ENCODE results near the gene MUSTN1. TPM values are rescaled to one million over a fixed set of nuclear protein-coding genes. Genes with fewer than 3 reads are reported as not detected.
A peak's percentile ranks its signal among the peaks of the same experiment; 100 is the strongest.

MUSTN1 gene
- total and polyA plus RNA-seq, 2 of the 13 experiments (the other 11 are each of a cell fraction or from before 2014, with no cell fraction given), result 0.84 to 1.4 TPM

- TF ChIP-seq ZNF503 (CRISPR knock-in tag; IDR thresholded peaks at IDR 0.05) (no peak), FOXA1 (IDR thresholded peaks at IDR 0.05) (no peak), FOXA1 (CRISPR knock-in tag; IDR thresholded peaks at IDR 0.05) (peak; percentile 92), ZNF225 (CRISPR knock-in tag; IDR thresholded peaks at IDR 0.05) (no peak), CEBPG (CRISPR knock-in tag; IDR thresholded peaks at IDR 0.05) (peak; percentile 84), SUZ12 (IDR thresholded peaks at IDR 0.05; ENCODE audit: low read depth, low read length) (no peak), NR2C2 (CRISPR knock-in tag; IDR thresholded peaks at IDR 0.05; ENCODE audit: borderline replicate concordance) (no peak), GATAD2A (CRISPR knock-in tag; IDR thresholded peaks at IDR 0.05) (peak; percentile 82), MEF2D (CRISPR knock-in tag; IDR thresholded peaks at IDR 0.05) (peak; percentile 53; the same call in 1 of the 2 replicates), ZBTB26 (CRISPR knock-in tag; IDR thresholded peaks at IDR 0.05; ENCODE audit: borderline replicate concordance) (no peak), ZHX2 (IDR thresholded peaks at IDR 0.05; ENCODE audit: low read depth) (no peak), ZHX2 (CRISPR knock-in tag; IDR thresholded peaks at IDR 0.05; ENCODE audit: borderline replicate concordance) (no peak), ZNF343 (CRISPR knock-in tag; IDR thresholded peaks at IDR 0.05) (no peak), ZNF331 (CRISPR knock-in tag; IDR thresholded peaks at IDR 0.05) (peak; percentile 48; the same call in 1 of the 2 replicates), ZNF446 (CRISPR knock-in tag; IDR thresholded peaks at IDR 0.05) (no peak), HNF1B (CRISPR knock-in tag; IDR thresholded peaks at IDR 0.05) (peak; percentile 27; the same call in 1 of the 2 replicates), HDAC1 (CRISPR knock-in tag; IDR thresholded peaks at IDR 0.05) (peak; percentile 28; the same call in 1 of the 2 replicates), FIP1L1 (IDR thresholded peaks at IDR 0.05; ENCODE audit: borderline replicate concordance, insufficient read depth, low read depth, low read length) (no peak)
Observed at GRCh38 chr3:52845157-52845556, 10.3 kb upstream of the MUSTN1 start (continued).
